HEK293T (cell line): ENCODE data around the gene DOK6.

Source experiments
- FOXK2 ChIP-seq: fragments of 450-650 bp; IDR thresholded peaks from 2 replicates; pipeline ENCODE4 v1.6.1; 2016; ENCODE audit warnings: mild to moderate bottlenecking
- FOXM1 ChIP-seq: fragments of 450-650 bp; IDR thresholded peaks from 2 replicates; pipeline ENCODE4 v1.6.1; 2017; ENCODE audit warnings: mild to moderate bottlenecking, borderline replicate concordance
- LEF1 ChIP-seq: fragments of 450-650 bp; IDR thresholded peaks from 2 replicates; pipeline ENCODE4 v1.6.1; 2017; ENCODE audit warnings: mild to moderate bottlenecking, borderline replicate concordance
- SP1 ChIP-seq: fragments of 450-650 bp; IDR thresholded peaks from 2 replicates; pipeline ENCODE4 v1.6.1; 2017
- ZNF384 ChIP-seq: fragments of 450-650 bp; IDR thresholded peaks from 2 replicates; pipeline ENCODE4 v1.6.1; 2016

- TF ChIP-seq FOXM1 (no peak), FOXK2 (no peak), SP1 (no peak), LEF1 (no peak), ZNF384 (no peak)
Measured at GRCh38 chr18:69752737-69753380, 352.2 kb downstream of the DOK6 start.
